ENCODE measurements around the gene FETUB. TPM values are rescaled to one million over a fixed set of nuclear protein-coding genes. Genes with fewer than 3 reads are reported as not detected.

The FETUB gene
- total RNA-seq, 1 donor from 2014 or later: not detected

- no peaks in the 10 kb centered on the region for H3K4me1 ChIP-seq (ENCODE audit: control insufficient read depth in 3 of 3, insufficient read depth in 3 of 3, low read length in 3 of 3)
- H3K4me3 ChIP-seq (ENCODE audit: low read length in 3 of 3): no peak overlapping the region
- no peaks in the 10 kb centered on the region for H3K36me3 ChIP-seq (ENCODE audit: control insufficient read depth in 3 of 3, insufficient read depth in 3 of 3, low read length in 3 of 3)
- H3K9ac ChIP-seq (ENCODE audit: low read depth in 1 of 3, low read length in 3 of 3): no peak overlapping the region
- no peak overlapping the region for H3K27ac ChIP-seq (ENCODE audit: low read depth, low read length)
- H3K27me3 ChIP-seq (ENCODE audit: control insufficient read depth in 3 of 3, insufficient read depth in 3 of 3, low read length in 3 of 3): peaks cover 0 to 9% (median 0%) of the 10 kb centered on the region in 3 donors
- H3K9me3 ChIP-seq (ENCODE audit: control insufficient read depth in 3 of 3, low read length in 3 of 3): no peaks in the 10 kb centered on the region
Measured at GRCh38 chr3:186599785-186600166, 40.4 kb upstream of the FETUB start.

DNA sequence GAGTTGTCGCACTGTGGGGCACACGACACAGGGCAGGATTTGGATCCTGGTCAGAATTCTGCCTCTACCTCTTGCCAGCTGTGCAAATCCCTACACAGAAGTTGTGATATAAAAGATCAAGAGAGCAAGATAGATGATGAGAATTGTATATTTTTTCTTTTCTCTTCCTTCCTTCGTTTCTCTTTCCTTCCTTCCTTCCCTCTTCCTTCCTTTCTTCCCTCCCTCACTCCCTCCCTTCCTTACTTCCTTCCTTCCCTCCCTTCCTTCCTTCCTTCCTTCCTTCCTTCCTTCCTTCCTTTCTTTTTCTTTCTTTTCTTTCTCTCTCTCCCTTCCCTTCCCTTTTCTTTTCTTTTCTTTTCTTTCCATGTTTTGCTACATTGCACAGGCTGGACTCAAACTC, 39.3 kb upstream of the FETUB start:
- Histone ChIP-seq H3K27ac (ENCODE audit: low read depth, low read length) (no peak overlapping the region), H3K9ac (ENCODE audit: low read depth in 1 of 3, low read length in 3 of 3) (no peak overlapping the region), H3K36me3 (ENCODE audit: control insufficient read depth in 3 of 3, insufficient read depth in 3 of 3, low read length in 3 of 3) (no peaks in the 10 kb centered on the region), H3K27me3 (ENCODE audit: control insufficient read depth in 3 of 3, insufficient read depth in 3 of 3, low read length in 3 of 3) (peaks cover 0 to 10% (median 0%) of the 10 kb centered on the region in 3 donors), H3K4me3 (ENCODE audit: low read length in 3 of 3) (no peak overlapping the region), H3K9me3 (ENCODE audit: control insufficient read depth in 3 of 3, low read length in 3 of 3) (no peaks in the 10 kb centered on the region), H3K4me1 (ENCODE audit: control insufficient read depth in 3 of 3, insufficient read depth in 3 of 3, low read length in 3 of 3) (no peaks in the 10 kb centered on the region)

DNA sequence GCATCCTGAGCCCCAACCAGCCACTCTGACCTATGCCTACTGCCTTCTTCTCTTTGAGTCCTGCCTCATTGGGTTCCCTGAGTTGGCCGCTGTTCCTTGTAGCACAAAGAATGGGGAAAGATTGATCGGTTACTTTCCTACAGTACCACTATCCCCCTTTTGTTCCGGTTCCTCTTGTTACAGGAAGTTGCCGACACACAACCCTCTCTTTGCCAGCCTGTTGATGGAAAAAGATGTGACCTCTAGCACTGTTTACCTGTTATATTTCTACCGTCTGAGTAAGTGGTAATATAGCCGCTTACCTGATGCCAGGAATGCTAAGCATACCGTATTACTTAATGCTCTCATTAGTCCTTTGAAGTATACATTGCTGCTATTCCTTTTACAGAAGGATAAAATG, 37.0 kb upstream of the FETUB start:
- H3K27ac ChIP-seq (ENCODE audit: low read depth, low read length): no peak overlapping the region
- H3K4me3 ChIP-seq (ENCODE audit: low read length in 3 of 3): no peak overlapping the region
- no peaks in the 10 kb centered on the region for H3K9me3 ChIP-seq (ENCODE audit: control insufficient read depth in 3 of 3, low read length in 3 of 3)
- H3K27me3 ChIP-seq (ENCODE audit: control insufficient read depth in 3 of 3, insufficient read depth in 3 of 3, low read length in 3 of 3): peaks cover 0 to 10% (median 0%) of the 10 kb centered on the region in 3 donors
- H3K9ac ChIP-seq (ENCODE audit: low read depth in 1 of 3, low read length in 3 of 3): no peak overlapping the region
- H3K36me3 ChIP-seq (ENCODE audit: control insufficient read depth in 3 of 3, insufficient read depth in 3 of 3, low read length in 3 of 3): no peaks in the 10 kb centered on the region
- no peaks in the 10 kb centered on the region for H3K4me1 ChIP-seq (ENCODE audit: control insufficient read depth in 3 of 3, insufficient read depth in 3 of 3, low read length in 3 of 3)

DNA sequence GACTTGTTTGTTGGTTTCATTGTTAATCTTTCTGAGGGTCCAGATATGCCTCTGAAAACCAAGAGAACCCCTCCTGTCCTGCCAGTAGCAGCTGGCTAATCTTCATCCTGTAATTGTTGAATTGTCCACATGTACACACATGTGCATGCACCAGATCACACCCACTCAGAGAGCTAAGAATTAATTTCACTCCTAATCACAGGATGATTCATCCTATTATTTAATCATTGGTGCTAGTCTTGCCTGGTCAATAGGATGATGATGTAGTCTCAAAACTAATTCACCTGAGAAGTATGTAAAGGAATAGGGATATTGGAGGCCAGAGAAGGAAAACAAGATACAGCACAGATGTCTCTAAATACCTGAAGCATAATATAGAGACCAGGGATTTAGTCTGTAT, 35.1 kb upstream of the FETUB start:
- Histone ChIP-seq H3K27me3 (ENCODE audit: control insufficient read depth in 3 of 3, insufficient read depth in 3 of 3, low read length in 3 of 3) (peaks cover 0 to 10% (median 0%) of the 10 kb centered on the region in 3 donors), H3K36me3 (ENCODE audit: control insufficient read depth in 3 of 3, insufficient read depth in 3 of 3, low read length in 3 of 3) (no peaks in the 10 kb centered on the region), H3K9me3 (ENCODE audit: control insufficient read depth in 3 of 3, low read length in 3 of 3) (no peaks in the 10 kb centered on the region), H3K4me1 (ENCODE audit: control insufficient read depth in 3 of 3, insufficient read depth in 3 of 3, low read length in 3 of 3) (no peaks in the 10 kb centered on the region), H3K4me3 (ENCODE audit: low read length in 3 of 3) (no peak overlapping the region), H3K9ac (ENCODE audit: low read depth in 1 of 3, low read length in 3 of 3) (no peak overlapping the region), H3K27ac (ENCODE audit: low read depth, low read length) (no peak overlapping the region)

DNA sequence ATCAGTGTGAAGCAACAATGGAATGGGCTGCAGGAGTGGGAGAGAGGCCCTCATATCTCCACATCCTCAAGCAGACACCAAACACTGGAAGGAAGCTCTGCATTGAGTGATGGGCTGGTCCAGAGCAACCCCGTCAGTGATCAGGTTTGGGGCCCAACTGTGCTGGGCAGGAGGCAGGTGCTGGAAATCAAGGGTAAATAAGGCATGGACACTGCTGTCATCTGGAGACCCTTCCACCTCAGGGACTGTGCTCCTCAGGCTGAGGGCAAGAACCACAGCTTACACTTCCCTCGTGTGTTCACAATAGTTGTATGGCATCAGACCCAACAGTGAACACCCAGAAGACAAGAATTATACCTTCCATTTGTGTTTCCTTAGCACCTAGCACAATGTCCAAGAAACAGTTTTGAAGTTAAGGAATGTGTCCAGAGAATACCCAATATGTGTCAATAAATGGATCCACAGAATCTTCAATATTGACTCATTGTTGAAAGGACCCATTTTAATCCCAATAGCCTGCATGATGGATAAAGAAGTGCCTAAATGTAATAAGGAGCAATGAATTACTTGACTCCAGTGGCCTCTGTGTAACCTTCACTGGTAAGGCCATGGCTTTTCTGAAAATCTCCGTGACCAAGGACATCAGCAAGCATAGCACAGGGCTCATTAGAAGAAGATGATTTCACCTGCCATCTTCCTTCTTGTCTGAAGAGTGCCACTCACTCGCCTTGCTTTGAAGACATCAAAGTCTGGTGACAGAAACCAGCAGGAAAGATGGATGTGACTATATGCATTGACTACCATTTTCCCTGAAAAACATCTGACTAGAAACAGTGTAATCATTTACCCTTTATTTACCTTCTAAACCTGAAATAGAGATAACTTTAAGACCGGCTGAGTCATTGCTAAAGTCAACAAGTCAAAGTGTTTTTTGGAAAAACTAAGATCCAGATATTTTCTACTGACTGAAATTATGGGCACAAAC, 34.3 kb upstream of the FETUB start:
- H3K4me1 ChIP-seq (ENCODE audit: control insufficient read depth in 3 of 3, insufficient read depth in 3 of 3, low read length in 3 of 3): no peaks in the 10 kb centered on the region

GRCh38 chr3:186608624-186609215, 31.5 kb upstream of the FETUB start:
- Histone ChIP-seq H3K36me3 (ENCODE audit: control insufficient read depth in 3 of 3, insufficient read depth in 3 of 3, low read length in 3 of 3) (no peaks in the 10 kb centered on the region), H3K27me3 (ENCODE audit: control insufficient read depth in 3 of 3, insufficient read depth in 3 of 3, low read length in 3 of 3) (peaks cover 0 to 11% (median 4%) of the 10 kb centered on the region in 3 donors), H3K4me1 (ENCODE audit: control insufficient read depth in 3 of 3, insufficient read depth in 3 of 3, low read length in 3 of 3) (no peaks in the 10 kb centered on the region), H3K27ac (ENCODE audit: low read depth, low read length) (no peak overlapping the region), H3K4me3 (ENCODE audit: low read length in 3 of 3) (no peak overlapping the region), H3K9ac (ENCODE audit: low read depth in 1 of 3, low read length in 3 of 3) (no peak overlapping the region), H3K9me3 (ENCODE audit: control insufficient read depth in 3 of 3, low read length in 3 of 3) (no peaks in the 10 kb centered on the region)

More for the DNA sequence above, 34.3 kb upstream of the FETUB start:
- Histone ChIP-seq H3K27me3 (ENCODE audit: control insufficient read depth in 3 of 3, insufficient read depth in 3 of 3, low read length in 3 of 3) (peaks cover 0 to 10% (median 0%) of the 10 kb centered on the region in 3 donors), H3K9ac (ENCODE audit: low read depth in 1 of 3, low read length in 3 of 3) (no peak overlapping the region), H3K4me3 (ENCODE audit: low read length in 3 of 3) (no peak overlapping the region), H3K27ac (ENCODE audit: low read depth, low read length) (no peak overlapping the region), H3K9me3 (ENCODE audit: control insufficient read depth in 3 of 3, low read length in 3 of 3) (no peaks in the 10 kb centered on the region), H3K36me3 (ENCODE audit: control insufficient read depth in 3 of 3, insufficient read depth in 3 of 3, low read length in 3 of 3) (no peaks in the 10 kb centered on the region)

- H3K9me3 ChIP-seq (ENCODE audit: control insufficient read depth in 3 of 3, low read length in 3 of 3): no peaks in the 10 kb centered on the region
- H3K4me3 ChIP-seq (ENCODE audit: low read length in 3 of 3): no peak overlapping the region
- H3K27me3 ChIP-seq (ENCODE audit: control insufficient read depth in 3 of 3, insufficient read depth in 3 of 3, low read length in 3 of 3): peaks cover 2 to 10% (median 4%) of the 10 kb centered on the region in 3 donors
- H3K9ac ChIP-seq (ENCODE audit: low read depth in 1 of 3, low read length in 3 of 3): no peak overlapping the region
- no peaks in the 10 kb centered on the region for H3K36me3 ChIP-seq (ENCODE audit: control insufficient read depth in 3 of 3, insufficient read depth in 3 of 3, low read length in 3 of 3)
- no peak overlapping the region for H3K27ac ChIP-seq (ENCODE audit: low read depth, low read length)
- no peaks in the 10 kb centered on the region for H3K4me1 ChIP-seq (ENCODE audit: control insufficient read depth in 3 of 3, insufficient read depth in 3 of 3, low read length in 3 of 3)
Measured at GRCh38 chr3:186609247-186609868, 30.8 kb upstream of the FETUB start.

- no peaks in the 10 kb centered on the region for H3K36me3 ChIP-seq (ENCODE audit: control insufficient read depth in 3 of 3, insufficient read depth in 3 of 3, low read length in 3 of 3)
- no peak overlapping the region for H3K27ac ChIP-seq (ENCODE audit: low read depth, low read length)
- H3K9ac ChIP-seq (ENCODE audit: low read depth in 1 of 3, low read length in 3 of 3): no peak overlapping the region
- H3K4me3 ChIP-seq (ENCODE audit: low read length in 3 of 3): no peak overlapping the region
- H3K9me3 ChIP-seq (ENCODE audit: control insufficient read depth in 3 of 3, low read length in 3 of 3): no peaks in the 10 kb centered on the region
- H3K27me3 ChIP-seq (ENCODE audit: control insufficient read depth in 3 of 3, insufficient read depth in 3 of 3, low read length in 3 of 3): peaks cover 6 to 17% (median 11%) of the 10 kb centered on the region in 3 donors
- H3K4me1 ChIP-seq (ENCODE audit: control insufficient read depth in 3 of 3, insufficient read depth in 3 of 3, low read length in 3 of 3): peaks cover 2 to 3% (median 2%) of the 10 kb centered on the region in 3 donors
Measured at GRCh38 chr3:186612065-186612464, 28.1 kb upstream of the FETUB start.

DNA sequence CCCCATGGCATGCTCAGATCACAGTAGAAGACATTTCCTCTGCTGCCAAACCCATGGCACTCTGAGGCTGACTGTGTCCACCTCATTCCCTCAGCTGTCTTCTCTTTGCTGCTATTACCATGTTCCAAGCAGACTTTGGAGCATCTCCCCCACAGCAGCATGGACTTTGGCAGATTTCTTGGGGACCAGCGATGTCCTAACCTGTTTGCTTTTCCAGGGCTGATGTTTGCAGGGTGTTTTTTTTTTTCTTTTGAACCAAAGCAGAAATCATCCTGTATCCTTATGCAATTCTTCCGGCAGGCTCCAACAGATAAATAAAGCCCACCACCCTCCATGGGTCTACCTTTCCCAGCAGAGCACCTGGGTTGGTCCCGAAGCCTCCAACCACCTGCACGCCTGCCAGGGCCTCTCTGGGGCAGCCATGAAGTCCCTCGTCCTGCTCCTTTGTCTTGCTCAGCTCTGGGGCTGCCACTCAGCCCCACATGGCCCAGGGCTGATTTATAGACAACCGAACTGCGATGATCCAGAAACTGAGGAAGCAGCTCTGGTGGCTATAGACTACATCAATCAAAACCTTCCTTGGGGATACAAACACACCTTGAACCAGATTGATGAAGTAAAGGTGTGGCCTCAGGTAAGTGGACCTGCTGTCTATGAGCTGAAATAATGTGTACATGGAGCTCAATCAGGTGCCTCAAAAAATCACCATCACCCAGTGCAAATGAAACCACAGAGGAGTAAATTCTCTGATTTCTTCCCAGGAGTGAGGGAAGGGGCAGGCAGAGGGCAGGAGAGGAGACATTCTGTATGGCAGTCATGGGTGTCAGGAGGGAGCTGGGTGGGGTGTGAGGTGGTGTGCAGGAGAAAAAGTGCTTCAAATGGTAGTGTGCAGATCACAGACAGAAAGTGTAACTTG, 27.2 kb upstream of the FETUB start, which contains the start of gene AHSG:
TSS of gene AHSG (plus strand) at position 340 of the 916 bp plus-strand sequence. CDS start at position 422, 82 bp downstream.
- Histone ChIP-seq H3K9me3 (ENCODE audit: control insufficient read depth in 3 of 3, low read length in 3 of 3) (no peaks in the 10 kb centered on the region), H3K4me1 (ENCODE audit: control insufficient read depth in 3 of 3, insufficient read depth in 3 of 3, low read length in 3 of 3) (peaks cover 5 to 8% (median 7%) of the 10 kb centered on the region in 3 donors), H3K36me3 (ENCODE audit: control insufficient read depth in 3 of 3, insufficient read depth in 3 of 3, low read length in 3 of 3) (no peaks in the 10 kb centered on the region), H3K4me3 (ENCODE audit: low read length in 3 of 3) (no peak within 1 kb of the TSS), H3K9ac (ENCODE audit: low read depth in 1 of 3, low read length in 3 of 3) (no peak within 1 kb of the TSS), H3K27ac (ENCODE audit: low read depth, low read length) (no peak within 1 kb of the TSS), H3K27me3 (ENCODE audit: control insufficient read depth in 3 of 3, insufficient read depth in 3 of 3, low read length in 3 of 3) (peaks cover 12 to 26% (median 19%) of the 10 kb centered on the region in 3 donors)
